H9 (cell line): Measurements from ENCODE around the gene C1S. TPM values are rescaled to one million over a fixed set of nuclear protein-coding genes. Genes with fewer than 3 reads are reported as not detected.

Experiments used
- DNase-seq: peaks from one replicate; pipeline ENCODE4 v3.0.0-alpha.2; 2017
- H2AFZ ChIP-seq: one replicate; pipeline ENCODE4 v1.6.1; 2013; ENCODE audit warnings: mild to moderate bottlenecking, low read length, control low read depth, moderate library complexity
- H2AK5ac ChIP-seq: 2 replicates; pipeline ENCODE4 v1.6.1; 2013; ENCODE audit warnings: low read length, control low read depth, mixed read lengths; ENCODE audit not compliant: insufficient read length
- H2BK120ac ChIP-seq: one replicate; pipeline ENCODE4 v1.6.1; 2013; ENCODE audit warnings: low read depth, mild to moderate bottlenecking, low read length, control low read depth, inconsistent platforms; ENCODE audit not compliant: poor library complexity, severe bottlenecking
- H2BK12ac ChIP-seq: 2 replicates; pipeline ENCODE4 v1.6.1; 2013; ENCODE audit warnings: low read length, control low read depth, mixed read lengths, low read depth; ENCODE audit not compliant: insufficient read length
- H2BK15ac ChIP-seq: 2 replicates; pipeline ENCODE4 v1.6.1; 2013; ENCODE audit warnings: low read depth, low read length, control low read depth
- H2BK20ac ChIP-seq: one replicate; pipeline ENCODE4 v1.6.1; 2013; ENCODE audit warnings: low read depth, mild to moderate bottlenecking, low read length, control low read depth, inconsistent platforms; ENCODE audit not compliant: poor library complexity, severe bottlenecking
- H2BK5ac ChIP-seq: 2 replicates; pipeline ENCODE4 v1.6.1; 2013; ENCODE audit warnings: low read length, control low read depth, mixed read lengths; ENCODE audit not compliant: insufficient read length
- H3K14ac ChIP-seq: 2 replicates; pipeline ENCODE4 v1.6.1; 2013; ENCODE audit warnings: low read length, control low read depth; ENCODE audit not compliant: insufficient read depth
- H3K18ac ChIP-seq: 2 replicates; pipeline ENCODE4 v1.6.1; 2013; ENCODE audit warnings: low read depth, mild to moderate bottlenecking, mixed read lengths, low read length, control low read depth; ENCODE audit not compliant: insufficient read length
- H3K23ac ChIP-seq: 2 replicates; pipeline ENCODE4 v1.6.1; 2013; ENCODE audit warnings: low read length, control low read depth, mixed read lengths, low read depth; ENCODE audit not compliant: insufficient read length
- H3K23me2 ChIP-seq: 2 replicates; pipeline ENCODE4 v1.6.1; 2013; ENCODE audit warnings: low read depth, mild to moderate bottlenecking, mixed read lengths, low read length, control low read depth; ENCODE audit not compliant: insufficient read length, poor library complexity, severe bottlenecking
- H3K27ac ChIP-seq: 2 replicates; pipeline ENCODE4 v1.5.1; 2013; ENCODE audit warnings: low read length, control low read depth, mixed read lengths, low read depth; ENCODE audit not compliant: insufficient read length
- H3K27me3 ChIP-seq: 2 replicates; pipeline ENCODE4 v1.6.1; 2013; ENCODE audit warnings: low read length, control low read depth, inconsistent platforms; ENCODE audit not compliant: insufficient read depth
- H3K4ac ChIP-seq: 2 replicates; pipeline ENCODE4 v1.6.1; 2013; ENCODE audit warnings: low read depth, mild to moderate bottlenecking, control low read depth, inconsistent platforms, low read length, moderate library complexity
- H3K4me1 ChIP-seq: 2 replicates; pipeline ENCODE4 v1.6.1; 2013; ENCODE audit warnings: low read length, control low read depth, inconsistent platforms; ENCODE audit not compliant: insufficient read depth
- H3K4me2 ChIP-seq: 2 replicates; pipeline ENCODE4 v1.6.1; 2013; ENCODE audit warnings: low read length, control low read depth, mixed read lengths; ENCODE audit not compliant: insufficient read length, insufficient read depth
- H3K56ac ChIP-seq: 2 replicates; pipeline ENCODE4 v1.6.1; 2013; ENCODE audit warnings: low read depth, mild to moderate bottlenecking, mixed read lengths, low read length, control low read depth; ENCODE audit not compliant: insufficient read length
- H3K79me1 ChIP-seq: 2 replicates; pipeline ENCODE4 v1.6.1; 2013; ENCODE audit warnings: low read depth, mild to moderate bottlenecking, moderate library complexity, low read length, control low read depth, inconsistent platforms; ENCODE audit not compliant: insufficient read depth, poor library complexity, severe bottlenecking
- H3K79me2 ChIP-seq: 2 replicates; pipeline ENCODE4 v1.6.1; 2013; ENCODE audit warnings: low read length, control low read depth, inconsistent platforms; ENCODE audit not compliant: insufficient read depth
- H3K9ac ChIP-seq: 2 replicates; pipeline ENCODE4 v1.6.1; 2013; ENCODE audit warnings: low read length, control low read depth, mixed read lengths; ENCODE audit not compliant: insufficient read length; ENCODE audit errors: extremely low read depth
- H3K9me3 ChIP-seq: one replicate; pipeline ENCODE4 v1.6.1; 2013; ENCODE audit warnings: low read depth, low read length, inconsistent platforms; ENCODE audit not compliant: control insufficient read depth
- H3T11ph ChIP-seq: one replicate; pipeline ENCODE4 v1.6.1; 2013; ENCODE audit warnings: mild to moderate bottlenecking, low read length, control low read depth, inconsistent platforms
- H4K20me1 ChIP-seq: one replicate; pipeline ENCODE4 v1.6.1; 2013; ENCODE audit not compliant: control insufficient read depth, insufficient read length, insufficient read depth
- H4K5ac ChIP-seq: 2 replicates; pipeline ENCODE4 v1.6.1; 2013; ENCODE audit warnings: low read depth, mild to moderate bottlenecking, mixed read lengths, low read length, control low read depth; ENCODE audit not compliant: insufficient read length
- H4K8ac ChIP-seq: replicated peaks from 2 replicates; pipeline ENCODE4 v1.6.1; 2013; ENCODE audit warnings: low read length, control low read depth, mixed read lengths, low read depth; ENCODE audit not compliant: insufficient read length
- H4K91ac ChIP-seq: 2 replicates; pipeline ENCODE4 v1.6.1; 2013; ENCODE audit warnings: low read depth, mild to moderate bottlenecking, moderate library complexity, mixed read lengths, low read length, control low read depth; ENCODE audit not compliant: insufficient read length
- H3K27ac Mint-ChIP-seq, 3 experiments: 2 replicates in 2 of 3; 3 replicates in 1 of 3; pipeline ENCODE4 v1.8.0; 2020 to 2021; ENCODE audit warnings: mixed read lengths in 3 of 3, mild to moderate bottlenecking in 1 of 3, moderate library complexity in 1 of 3
- H3K27me3 Mint-ChIP-seq: 2 replicates; pipeline ENCODE4 v1.8.0; 2021; ENCODE audit warnings: low read depth, mild to moderate bottlenecking, moderate library complexity, mixed read lengths
- H3K36me3 Mint-ChIP-seq, 3 experiments: 2 replicates in 2 of 3; 3 replicates in 1 of 3; pipeline ENCODE4 v1.8.0; 2020 to 2021; ENCODE audit warnings: low read depth in 3 of 3, mixed read lengths in 3 of 3; ENCODE audit not compliant: insufficient read depth in 1 of 3
- H3K4me1 Mint-ChIP-seq, 2 experiments: 2 replicates each; pipeline ENCODE4 v1.8.0; 2020; ENCODE audit warnings: mixed read lengths in 2 of 2
- H3K4me3 Mint-ChIP-seq, 2 experiments: 2 replicates in 1 of 2; 3 replicates in 1 of 2; pipeline ENCODE4 v1.8.0; 2020 to 2021; ENCODE audit warnings: mild to moderate bottlenecking in 2 of 2, mixed read lengths in 2 of 2, moderate library complexity in 1 of 2
- H3K9me3 Mint-ChIP-seq, 2 experiments: 2 replicates in 1 of 2; 3 replicates in 1 of 2; pipeline ENCODE4 v1.8.0; 2020; ENCODE audit warnings: mild to moderate bottlenecking in 2 of 2, mixed read lengths in 2 of 2, moderate library complexity in 1 of 2
- CTCF ChIP-seq: fragments of 200-600 bp; sonication (generic); conservative IDR thresholded peaks from 3 replicates; pipeline ENCODE4 v1.8.0; 2021; ENCODE audit warnings: antibody characterized with exemption, mild to moderate bottlenecking
- WGBS: extraction: QIAGEN DNeasy Blood & Tissue Kit; methylation state at CpG from one replicate; pipeline ENCODE4 v1.1.7; 2013; ENCODE audit warnings: missing lambda C conversion rate, low lambda C conversion rate, mixed read lengths; ENCODE audit not compliant: insufficient read length; ENCODE audit errors: extremely low coverage; 5-methylcytosine and 5-hydroxymethylcytosine counted together
- total RNA-seq: library from RNA; stranded (reverse); gene quantifications from 2 replicates; pipeline ENCODE4 v1.2.1, GENCODE V29; 2021

C1S gene
- total RNA-seq, 1 experiment from 2014 or later = 4.2 TPM

GRCh38 chr12:7114851-7115250, 54.3 kb downstream of the C1S start:
- TF ChIP-seq CTCF = no peak
- H3K18ac ChIP-seq = no peak overlapping the region
- no peak overlapping the region for H3K23ac ChIP-seq
- no peak overlapping the region for H4K8ac ChIP-seq
- no peaks in the 10 kb centered on the region for H3K23me2 ChIP-seq
- H3T11ph ChIP-seq = no peak overlapping the region
- Mint-ChIP-seq H3K9me3 (no peaks in the 10 kb centered on the region), H3K4me1 (peaks cover 0 to 5% of the 10 kb centered on the region in 2 experiments; a peak in 2 of 4 replicates), H3K4me3 (no peak overlapping the region), H3K27me3 (peaks cover 8% of the 10 kb centered on the region), H3K27ac (no peak overlapping the region), H3K36me3 (no peaks in the 10 kb centered on the region)
- H2BK12ac ChIP-seq = no peak overlapping the region
- H2AK5ac ChIP-seq = no peak overlapping the region
- H3K4me2 ChIP-seq = no peak overlapping the region
- no peak overlapping the region for H4K5ac ChIP-seq
- no peak overlapping the region for H3K56ac ChIP-seq
- no CpG with 5 or more reads among the region's 6 CpGs for WGBS
- no peaks in the 10 kb centered on the region for H3K79me2 ChIP-seq
- H4K20me1 ChIP-seq = no peaks in the 10 kb centered on the region
- no peak overlapping the region for H3K9ac ChIP-seq
- H3K4ac ChIP-seq = no peak overlapping the region
- H2BK120ac ChIP-seq = no peak overlapping the region
- H3K9me3 ChIP-seq = no peaks in the 10 kb centered on the region
- no peak overlapping the region for H4K91ac ChIP-seq
- H3K27me3 ChIP-seq = no peaks in the 10 kb centered on the region
- H3K4me1 ChIP-seq = no peaks in the 10 kb centered on the region
- H3K27ac ChIP-seq = no peak overlapping the region
- DNase-seq = no peak
- no peak overlapping the region for H2AFZ ChIP-seq
- no peak overlapping the region for H2BK5ac ChIP-seq
- no peak overlapping the region for H2BK15ac ChIP-seq
- H3K14ac ChIP-seq = no peak overlapping the region
- no peak overlapping the region for H2BK20ac ChIP-seq
- no peaks in the 10 kb centered on the region for H3K79me1 ChIP-seq
